SK-N-SH (cell line): Measurements from ENCODE around the gene GRB7. TPM values are rescaled to one million over a fixed set of nuclear protein-coding genes. Genes with fewer than 3 reads are reported as not detected.
"Not testable (repeated sequence)": the region's sequence is repeated elsewhere in the genome, so short reads cannot be mapped to it uniquely, and the experiment has no call there.

Experiments
- CTCF ChIA-PET: fragments of 300-600, 350-600 bp; formaldehyde crosslinking; extraction: SDS; loops from one replicate; lab custom pipeline; 2021; lab: Yijun Ruan, JAX
- POLR2A ChIA-PET: fragments of 350-600 bp; sonication (Branson Sonifier 250); formaldehyde crosslinking; extraction: SDS; loops from one replicate; lab custom pipeline; 2020; ENCODE audit warnings: antibody characterized with exemption, inconsistent platforms; lab: Yijun Ruan, JAX
- DNase-seq: peaks from one replicate; pipeline ENCODE4 v3.0.0; 2012
- H2AFZ ChIP-seq: fragments of 200-600 bp; sonication (generic); 2 replicates; pipeline ENCODE4 v1.8.1; 2016; ENCODE audit warnings: antibody characterized with exemption, mild to moderate bottlenecking, low read depth
- H3F3A ChIP-seq: fragments of 200-600 bp; sonication (generic); replicated peaks from 2 replicates; pipeline ENCODE3; 2016; ENCODE audit warnings: antibody characterized with exemption, mild to moderate bottlenecking; ENCODE audit not compliant: insufficient read depth
- H3K27ac ChIP-seq, 2 experiments: fragments of 200-500 bp in 1 of 2; fragments of 200-600 bp in 1 of 2; sonication (Bioruptor generic) in 1 of 2; sonication (generic), shearing (Covaris generic) in 1 of 2; 2 replicates each; pipeline versions ENCODE4 v1.5.1 to v1.6.1; 2014 to 2016; ENCODE audit warnings: low read depth in 2 of 2, inconsistent platforms in 1 of 2, low read length in 1 of 2, mild to moderate bottlenecking in 1 of 2, mixed read lengths in 1 of 2
- H3K27me3 ChIP-seq: fragments of 200-600 bp; sonication (generic), shearing (Covaris generic); 2 replicates; pipeline ENCODE4 v1.6.1; 2016; ENCODE audit warnings: mixed run types; ENCODE audit not compliant: insufficient read depth
- H3K36me3 ChIP-seq, 2 experiments: fragments of 200-500 bp in 1 of 2; fragments of 200-600 bp in 1 of 2; sonication (Bioruptor generic) in 1 of 2; sonication (generic) in 1 of 2; replicated peaks in 1 of 2; 2 replicates each; pipeline versions ENCODE3 to v1.5.1; 2014 to 2016; ENCODE audit warnings: low read length in 1 of 2, mild to moderate bottlenecking in 1 of 2; ENCODE audit not compliant: insufficient read depth in 2 of 2, control insufficient read depth in 1 of 2
- H3K4me1 ChIP-seq, 2 experiments: fragments of 200-500 bp in 1 of 2; fragments of 200-600 bp in 1 of 2; sonication (Bioruptor generic) in 1 of 2; sonication (generic), shearing (Covaris generic) in 1 of 2; 2 replicates each; pipeline versions ENCODE4 v1.5.1 to v1.6.1; 2014 to 2016; ENCODE audit warnings: low read depth in 1 of 2, low read length in 1 of 2, mixed run types in 1 of 2; ENCODE audit not compliant: insufficient read depth in 2 of 2, control insufficient read depth in 1 of 2
- H3K4me2 ChIP-seq: fragments of 200-600 bp; sonication (generic), shearing (Covaris generic); 2 replicates; pipeline ENCODE4 v1.6.1; 2017; ENCODE audit warnings: mixed run types
- H3K4me3 ChIP-seq, 2 experiments: fragments of 200-500 bp in 1 of 2; fragments of 200-600 bp in 1 of 2; sonication (Bioruptor generic) in 1 of 2; sonication (generic), shearing (Covaris generic) in 1 of 2; 2 replicates each; pipeline versions ENCODE4 v1.5.1 to v1.8.1; 2014 to 2016; ENCODE audit warnings: low read depth in 2 of 2, inconsistent platforms in 1 of 2, low read length in 1 of 2, mild to moderate bottlenecking in 1 of 2, mixed read lengths in 1 of 2, moderate library complexity in 1 of 2
- H3K79me2 ChIP-seq: fragments of 200-600 bp; sonication (generic); 2 replicates; pipeline ENCODE4 v1.8.1; 2017; ENCODE audit warnings: mild to moderate bottlenecking; ENCODE audit not compliant: insufficient read depth
- H3K9ac ChIP-seq: fragments of 200-600 bp; sonication (generic); 2 replicates; pipeline ENCODE4 v1.6.1; 2017; ENCODE audit warnings: mixed run types
- H3K9me2 ChIP-seq: fragments of 200-600 bp; sonication (generic); 2 replicates; pipeline ENCODE4 v1.6.1; 2017; ENCODE audit warnings: mixed run types
- H3K9me3 ChIP-seq: fragments of 200-600 bp; sonication (generic); 2 replicates; pipeline ENCODE4 v1.6.1; 2017; ENCODE audit warnings: mixed run types, mild to moderate bottlenecking, moderate library complexity
- H4K20me1 ChIP-seq: fragments of 200-600 bp; sonication (generic); 2 replicates; pipeline ENCODE4 v1.6.1; 2017; ENCODE audit warnings: mild to moderate bottlenecking, mixed run types; ENCODE audit not compliant: insufficient read depth
- EP300 ChIP-seq, 2 experiments: IDR thresholded peaks; 2 replicates each; pipeline versions ENCODE4 v1.4.0 to v1.6.1; 2012; ENCODE audit warnings: borderline replicate concordance in 1 of 2, low read depth in 1 of 2, low read length in 1 of 2
- FOXJ3 ChIP-seq: sonication (generic); formaldehyde crosslinking; IDR thresholded peaks from 2 replicates; pipeline ENCODE4 v1.5.1; 2020; ENCODE audit warnings: mild to moderate bottlenecking, missing genetic modification reagents
- GABPA ChIP-seq: IDR thresholded peaks from 2 replicates; pipeline ENCODE4 v1.4.0; 2012; ENCODE audit warnings: low read depth, mild to moderate bottlenecking
- NFIC ChIP-seq: IDR thresholded peaks from 2 replicates; pipeline ENCODE4 v1.4.0; 2012; ENCODE audit warnings: borderline replicate concordance
- RXRA ChIP-seq: IDR thresholded peaks from 2 replicates; pipeline ENCODE4 v1.4.0; 2012; ENCODE audit warnings: low read depth, mild to moderate bottlenecking, borderline replicate concordance
- SMC3 ChIP-seq: IDR thresholded peaks from 2 replicates; pipeline ENCODE4 v1.6.1; 2012; ENCODE audit warnings: low read depth, low read length, improper control_type of control experiment
- USF2 ChIP-seq: fragments of 150-350 bp; IDR thresholded peaks from 2 replicates; pipeline ENCODE4 v1.6.1; 2017; ENCODE audit warnings: antibody characterized with exemption, low read length, low read depth, borderline replicate concordance
- ZBTB33 ChIP-seq: IDR thresholded peaks from 2 replicates; pipeline ENCODE4 v1.4.0; 2012; ENCODE audit warnings: low read depth, borderline replicate concordance
- WGBS: methylation state at CpG from one replicate; pipeline ENCODE4 v1.1.6; 2017; ENCODE audit warnings: low lambda C conversion rate; 5-methylcytosine and 5-hydroxymethylcytosine counted together
- polyA plus RNA-seq, 3 experiments: library from polyadenylated mRNA; depleted of rRNA; stranded (reverse); fragments of >200 nt; gene quantifications; 2 replicates each; pipeline ENCODE4 v1.2.3, GENCODE V29; 2012
- TF ChIP-seq, protein P1 (sequence below): fragments of 200-600 bp; sonication (generic); IDR thresholded peaks from 2 replicates; pipeline ENCODE4 v1.6.1; 2017; ENCODE audit warnings: antibody characterized with exemption, mild to moderate bottlenecking, moderate library complexity

Gene GRB7
- polyA plus RNA-seq, 1 of the 3 experiments (the other 2 are of a cell fraction) = not detected

DNA sequence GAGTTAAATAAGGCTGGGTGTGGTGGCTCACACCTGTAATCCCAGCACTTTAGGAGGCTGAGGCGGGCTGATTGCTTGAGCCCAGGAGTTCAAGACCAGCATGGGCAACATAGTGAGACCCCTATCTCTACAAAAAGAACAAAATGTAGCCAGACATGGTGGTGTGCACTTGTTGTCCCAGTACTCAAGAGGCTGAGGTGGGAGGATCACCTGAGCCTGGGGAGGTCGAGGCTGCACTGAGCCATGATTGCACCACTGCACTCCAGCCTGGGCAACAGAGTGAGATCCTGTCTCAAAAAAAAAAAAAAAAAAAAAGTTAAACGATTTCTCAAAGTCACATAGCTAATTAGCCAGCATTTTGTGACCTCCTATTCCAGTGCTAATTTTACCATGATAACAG is 26.4 kb downstream of the GRB7 start:
- H3K4me3 ChIP-seq, H3K9me2 ChIP-seq, H3K27ac ChIP-seq, DNase-seq, H4K20me1 ChIP-seq, POLR2A ChIA-PET, H3K9ac ChIP-seq, H3K4me2 ChIP-seq, H3K36me3 ChIP-seq, H3F3A ChIP-seq, H3K79me2 ChIP-seq, H2AFZ ChIP-seq, H3K9me3 ChIP-seq, H3K4me1 ChIP-seq: not testable (repeated sequence)
- 2% methylated on average over 3 of the region's 3 CpGs for WGBS
- H3K27me3 ChIP-seq = peaks cover 83% of the 10 kb centered on the region
- CTCF ChIA-PET = interaction anchor here (0.8 to 2.9 kb wide), 6 partner anchors 9 to 143 kb away, joined by 3 to 7 read pairs (median 4); no protein-coding TSS in a partner anchor

GRCh38 chr17:39765175-39765574 is 27.4 kb downstream of the GRB7 start:
- 7% methylated on average over 3 of the region's 3 CpGs for WGBS
- Histone ChIP-seq H2AFZ (no peak overlapping the region), H3K4me2 (no peak overlapping the region), H3K27ac (no peak overlapping the region), H3F3A (no peaks in the 10 kb centered on the region), H3K9me3 (no peaks in the 10 kb centered on the region), H3K9me2 (no peaks in the 10 kb centered on the region), H3K27me3 (peaks cover 82% of the 10 kb centered on the region), H4K20me1 (no peaks in the 10 kb centered on the region), H3K9ac (no peak overlapping the region), H3K79me2 (no peaks in the 10 kb centered on the region), H3K4me3 (no peak overlapping the region), H3K4me1 (no peaks in the 10 kb centered on the region), H3K36me3 (no peaks in the 10 kb centered on the region)
- POLR2A ChIA-PET = no interaction called here
- no peak for DNase-seq
- TF ChIP-seq GABPA (no peak), FOXJ3 (CRISPR knock-in tag) (no peak), USF2 (no peak), EP300 (IDR thresholded peaks at IDR 0.05; ENCODE audit: borderline replicate concordance in 1 of 2, low read depth in 1 of 2, low read length in 1 of 2) (no peak)
- TF ChIP-seq, protein P1, sequence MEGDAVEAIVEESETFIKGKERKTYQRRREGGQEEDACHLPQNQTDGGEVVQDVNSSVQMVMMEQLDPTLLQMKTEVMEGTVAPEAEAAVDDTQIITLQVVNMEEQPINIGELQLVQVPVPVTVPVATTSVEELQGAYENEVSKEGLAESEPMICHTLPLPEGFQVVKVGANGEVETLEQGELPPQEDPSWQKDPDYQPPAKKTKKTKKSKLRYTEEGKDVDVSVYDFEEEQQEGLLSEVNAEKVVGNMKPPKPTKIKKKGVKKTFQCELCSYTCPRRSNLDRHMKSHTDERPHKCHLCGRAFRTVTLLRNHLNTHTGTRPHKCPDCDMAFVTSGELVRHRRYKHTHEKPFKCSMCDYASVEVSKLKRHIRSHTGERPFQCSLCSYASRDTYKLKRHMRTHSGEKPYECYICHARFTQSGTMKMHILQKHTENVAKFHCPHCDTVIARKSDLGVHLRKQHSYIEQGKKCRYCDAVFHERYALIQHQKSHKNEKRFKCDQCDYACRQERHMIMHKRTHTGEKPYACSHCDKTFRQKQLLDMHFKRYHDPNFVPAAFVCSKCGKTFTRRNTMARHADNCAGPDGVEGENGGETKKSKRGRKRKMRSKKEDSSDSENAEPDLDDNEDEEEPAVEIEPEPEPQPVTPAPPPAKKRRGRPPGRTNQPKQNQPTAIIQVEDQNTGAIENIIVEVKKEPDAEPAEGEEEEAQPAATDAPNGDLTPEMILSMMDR = no peak
- CTCF ChIA-PET = interaction anchor here (1.7 to 2.9 kb wide), 3 partner anchors 10 to 112 kb away, joined by 5 to 7 read pairs (median 7); no protein-coding TSS in a partner anchor

- Histone ChIP-seq H3K9me3 (no peaks in the 10 kb centered on the region), H3K4me2 (no peak overlapping the region), H3K4me1 (no peaks in the 10 kb centered on the region), H3K27ac (no peak overlapping the region), H3K79me2 (no peaks in the 10 kb centered on the region), H3K9ac (no peak overlapping the region), H2AFZ (no peak overlapping the region), H3F3A (no peaks in the 10 kb centered on the region), H3K9me2 (no peaks in the 10 kb centered on the region), H4K20me1 (no peaks in the 10 kb centered on the region), H3K27me3 (peaks cover 82% of the 10 kb centered on the region), H3K36me3 (no peaks in the 10 kb centered on the region), H3K4me3 (no peak overlapping the region)
- TF ChIP-seq, protein P1 = no peak
- no peak for TF ChIP-seq ZBTB33
- TF ChIP-seq RXRA = no peak
- TF ChIP-seq SMC3 = no peak
- no peak for TF ChIP-seq NFIC
- WGBS = 62% methylated on average over 17 of the region's 18 CpGs
- no peak for DNase-seq
- ChIA-PET POLR2A (no interaction called here), CTCF (interaction anchor here (2.1 to 2.9 kb wide), 2 partner anchors 13 to 112 kb away, joined by 7 read pairs; no protein-coding TSS in a partner anchor)
Observed at GRCh38 chr17:39765766-39766165, 28.0 kb downstream of the GRB7 start.
